HG03060 (cell line): ENCODE data around the gene ATCAY.
"Not testable (repeated sequence)": the region's sequence is repeated elsewhere in the genome, so short reads cannot be mapped to it uniquely, and the experiment has no call there.

Experiments used
- ATAC-seq: cut with Tn5 transposase; IDR thresholded peaks from one replicate; pipeline ENCODE4 v1.9.1; 2021; ENCODE audit warnings: low read depth, moderate number of reproducible peaks; ENCODE audit not compliant: unreplicated experiment

ATCAY gene

DNA sequence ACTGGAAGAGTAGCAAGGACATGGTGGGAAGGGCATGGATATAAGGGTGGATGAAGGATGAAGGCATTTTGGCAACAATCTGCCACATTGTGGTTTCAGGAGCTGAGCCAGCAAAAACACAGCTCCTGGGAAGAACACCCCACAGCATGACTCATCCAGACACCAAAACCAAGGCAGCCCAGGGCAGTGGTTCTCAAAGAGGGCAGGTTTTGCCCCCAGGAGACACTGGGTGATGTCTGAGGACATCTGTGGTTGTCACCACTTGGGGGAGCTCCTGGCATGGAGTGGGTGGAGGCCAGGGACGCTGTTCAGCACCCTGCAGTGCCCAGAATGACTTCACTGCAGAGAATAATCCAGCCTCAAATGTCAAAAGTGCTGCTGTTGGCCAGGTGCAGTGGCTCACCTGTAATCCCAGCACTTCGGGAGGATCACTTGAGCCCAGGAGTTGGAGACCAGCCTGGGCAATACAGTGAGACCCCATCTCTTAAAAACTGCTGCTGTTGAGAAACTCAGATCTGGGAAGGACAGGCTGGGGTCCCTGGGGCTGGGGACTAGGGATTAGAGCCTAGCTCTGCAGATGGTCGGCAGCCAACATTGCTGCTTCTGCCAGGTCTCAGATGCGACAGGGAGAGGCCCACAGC is 27.8 kb upstream of the ATCAY start:
- no peak for ATAC-seq

DNA sequence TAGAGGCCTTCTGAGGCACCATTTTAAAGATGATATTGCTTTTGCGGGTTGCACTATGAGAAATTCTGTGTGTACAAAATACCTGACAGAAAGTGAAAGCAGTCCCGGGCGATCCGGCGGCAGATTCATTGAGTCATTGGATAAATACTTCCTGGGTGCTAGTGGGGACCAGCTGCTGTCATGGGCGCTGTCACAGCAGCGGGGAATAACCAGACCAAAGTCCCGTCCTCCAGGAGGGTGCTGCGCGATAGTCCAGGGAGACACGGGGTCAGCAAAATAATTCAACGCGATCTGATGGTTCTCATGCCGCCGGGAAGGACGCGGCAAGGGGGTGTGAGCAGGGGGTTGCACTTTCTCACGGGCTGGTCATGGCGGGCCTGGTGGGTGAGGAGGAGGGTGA is 25.2 kb upstream of the ATCAY start:
- no peak for ATAC-seq

GRCh38 chr19:3857449-3858003 is 23.0 kb upstream of the ATCAY start:
- no peak for ATAC-seq

DNA sequence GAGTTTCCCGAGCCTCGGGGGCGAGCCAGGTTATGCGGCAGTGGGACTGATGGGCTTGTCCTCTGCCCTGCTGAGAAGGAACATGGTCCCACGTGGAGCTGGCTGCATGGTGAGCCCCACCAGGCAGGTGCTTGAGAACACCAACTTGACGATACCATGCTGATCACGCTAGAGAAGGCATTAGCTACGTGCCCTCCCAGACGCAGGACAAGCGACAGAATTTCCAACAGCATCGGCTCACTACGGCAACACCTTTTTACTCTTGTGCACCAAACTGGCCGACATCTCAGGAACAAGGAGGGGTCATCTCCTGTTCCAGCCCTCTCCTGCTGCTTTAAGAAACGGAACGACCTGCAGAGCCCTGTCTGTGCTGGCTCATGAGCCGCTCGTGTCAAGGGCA is 20.0 kb upstream of the ATCAY start:
- no peak for ATAC-seq

GRCh38 chr19:3862826-3863500 is 17.5 kb upstream of the ATCAY start:
- ATAC-seq, result no peak

- no peak for ATAC-seq
Observed at GRCh38 chr19:3863648-3864047, 16.8 kb upstream of the ATCAY start.

DNA sequence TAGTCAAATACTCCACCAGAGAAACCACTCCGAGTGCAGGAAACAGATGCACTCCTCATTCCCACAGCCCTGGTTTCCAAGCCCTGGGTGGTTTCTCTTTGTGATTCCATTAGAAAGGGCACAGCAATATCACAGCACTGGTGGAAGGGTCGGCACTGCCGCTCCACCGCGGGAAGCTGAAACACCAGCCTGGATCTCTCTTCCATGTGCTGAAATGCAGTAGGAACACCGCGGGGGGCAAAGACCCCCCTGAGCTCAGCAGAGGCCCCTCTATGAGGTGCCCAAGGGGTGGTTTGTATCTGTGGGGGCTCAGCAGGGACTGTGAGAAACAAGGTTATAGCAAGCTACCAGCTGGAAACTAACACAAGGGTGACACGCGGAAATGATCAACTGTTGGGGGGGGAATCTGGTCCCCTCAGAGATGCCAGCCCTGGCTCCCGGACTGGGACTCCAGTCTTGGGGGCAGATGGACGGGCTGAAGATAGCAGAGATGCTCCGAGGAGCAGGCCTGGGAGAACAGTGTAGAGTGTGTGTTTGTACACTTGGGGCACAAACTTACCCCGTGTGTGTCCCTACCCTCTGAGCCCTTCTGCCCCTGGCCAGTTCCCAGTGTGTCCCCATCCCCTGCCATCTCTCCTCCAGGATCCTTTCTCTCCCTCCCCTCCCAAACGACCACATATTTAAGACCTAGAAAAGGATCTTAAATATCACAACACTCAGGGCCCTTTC is 13.4 kb upstream of the ATCAY start:
- no peak for ATAC-seq

DNA sequence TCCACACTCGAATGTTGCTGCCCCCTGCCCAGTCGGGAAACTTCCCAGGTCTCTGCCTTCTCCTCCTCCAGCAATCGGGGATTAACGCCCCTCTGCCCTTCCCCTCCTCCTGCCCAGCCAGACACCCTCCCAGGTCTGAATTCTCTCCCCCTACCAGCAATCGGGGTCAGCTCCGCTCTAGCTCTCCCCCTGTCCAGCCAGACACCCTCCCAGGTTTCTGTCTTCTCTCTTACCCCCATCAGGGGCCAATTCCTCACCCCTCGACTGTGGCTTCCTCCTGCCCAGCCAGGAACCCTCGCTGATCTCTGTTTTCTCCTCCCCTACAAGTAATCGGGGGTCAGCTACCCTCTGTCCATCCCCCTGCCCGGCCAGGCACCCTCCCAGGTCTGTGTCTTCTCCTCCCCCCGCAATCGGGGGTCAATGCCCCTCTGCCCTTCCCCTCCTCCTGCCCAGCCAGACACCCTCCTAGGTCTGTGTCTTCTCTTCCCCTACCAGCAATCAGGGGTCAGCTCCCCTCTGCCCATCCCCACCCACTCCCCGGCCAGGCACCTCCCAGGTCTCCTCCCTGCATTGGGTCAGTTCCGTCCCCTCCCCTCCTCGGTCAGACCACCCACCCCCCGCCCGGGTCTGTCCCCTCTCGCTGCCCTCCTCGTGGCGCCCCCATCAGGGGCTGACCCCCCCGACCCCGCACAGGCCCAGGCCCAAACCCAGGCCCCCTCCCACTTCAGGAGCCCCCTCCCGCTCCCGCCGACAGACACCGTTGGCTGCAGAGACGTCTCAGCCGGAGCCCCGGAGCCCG is 12.3 kb upstream of the ATCAY start:
- ATAC-seq, result no peak

DNA sequence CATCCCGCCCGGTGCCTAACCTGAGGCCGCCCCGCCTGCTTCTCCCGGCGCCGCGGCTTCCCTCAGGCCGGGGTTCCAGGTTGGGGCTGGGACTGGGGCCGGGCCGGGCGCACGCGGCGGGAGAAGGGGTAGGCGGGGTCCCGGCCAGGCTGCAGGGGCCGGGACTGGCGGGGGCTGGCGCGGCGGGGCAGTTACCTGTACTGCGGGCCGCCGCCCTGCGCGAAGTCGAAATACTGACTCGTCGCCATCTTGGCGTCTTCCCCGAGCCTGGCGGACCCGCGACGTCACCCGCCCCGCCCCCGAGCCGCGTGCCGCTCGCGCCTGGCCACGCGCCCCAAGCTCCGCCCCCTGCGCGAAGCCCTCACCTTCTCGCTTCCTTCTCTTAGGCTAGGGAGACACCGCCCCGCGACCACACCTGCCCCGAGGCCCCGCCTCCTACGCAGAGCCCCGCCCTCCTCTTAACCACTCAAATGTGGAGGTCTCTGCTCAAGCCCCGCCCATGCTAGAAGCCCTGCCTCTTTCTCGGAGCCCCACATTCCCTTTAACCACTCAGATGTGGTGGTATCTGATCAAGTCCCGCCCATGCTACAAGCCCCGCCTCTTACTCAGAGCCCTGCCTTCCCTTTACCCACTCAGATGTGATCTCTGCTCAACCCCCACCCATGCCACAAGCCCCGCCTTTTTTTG is 11.6 kb upstream of the ATCAY start, which contains the start of gene ZFR2:
ZFR2 (minus strand) TSS at position 269 of the 687 bp plus-strand sequence; CDS start at position 248, 21 bp downstream.
- no peak for ATAC-seq

- ATAC-seq, result no peak
Observed at GRCh38 chr19:3873151-3873550, 7.3 kb upstream of the ATCAY start.

- not testable (repeated sequence) for ATAC-seq
Observed at GRCh38 chr19:3874695-3875094, 5.8 kb upstream of the ATCAY start.

GRCh38 chr19:3879656-3880055 is 829 bp upstream of the ATCAY start:
- no peak for ATAC-seq

- no peak for ATAC-seq
Observed at GRCh38 chr19:3881272-3882040, 971 bp downstream of the ATCAY start.

- no peak for ATAC-seq
Observed at GRCh38 chr19:3882041-3882384, 1.5 kb downstream of the ATCAY start.

- no peak for ATAC-seq
Observed at GRCh38 chr19:3890591-3890990, 10.1 kb downstream of the ATCAY start.

GRCh38 chr19:3893509-3894179 is 13.2 kb downstream of the ATCAY start:
- ATAC-seq, result no peak

DNA sequence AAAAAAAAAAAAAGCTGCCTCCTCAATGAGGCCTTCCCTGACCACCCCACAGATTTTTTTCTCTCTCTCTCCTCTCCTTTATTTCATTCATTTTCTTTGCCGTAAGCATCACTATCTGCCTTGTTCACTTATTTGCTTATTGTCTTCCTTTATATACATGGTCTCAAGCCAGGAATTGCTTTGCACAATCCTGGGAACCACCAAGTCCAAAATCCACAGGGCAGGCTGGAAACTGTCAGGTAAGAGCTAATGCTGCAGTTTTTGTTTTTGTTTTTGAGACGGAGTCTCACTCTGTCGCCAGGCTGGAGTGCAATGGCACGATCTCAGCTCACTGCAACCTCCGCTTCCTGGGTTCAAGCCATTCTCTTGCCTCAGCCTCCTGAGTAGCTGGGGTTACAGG is 14.5 kb downstream of the ATCAY start:
- not testable (repeated sequence) for ATAC-seq

- ATAC-seq, result no peak
Observed at GRCh38 chr19:3895788-3896187, 15.3 kb downstream of the ATCAY start.

- ATAC-seq, result no peak
Observed at GRCh38 chr19:3897936-3898335, 17.5 kb downstream of the ATCAY start.
